Osteocyte (in vitro differentiated cells): ENCODE measurements around the gene CHAT. TPM values are rescaled to one million over a fixed set of nuclear protein-coding genes. Genes with fewer than 3 reads are reported as not detected.

ENCODE experiments used
- DNase-seq: peaks from one replicate; pipeline ENCODE4 v3.0.0; 2021; ENCODE audit warnings: mixed read lengths; ENCODE audit not compliant: unreplicated experiment; ENCODE audit errors: extremely low spot score
- H3K27ac Mint-ChIP-seq: one replicate; pipeline ENCODE4 v1.8.0; 2021; ENCODE audit warnings: mild to moderate bottlenecking, mixed read lengths; ENCODE audit not compliant: unreplicated experiment
- H3K27me3 Mint-ChIP-seq: one replicate; pipeline ENCODE4 v1.8.0; 2021; ENCODE audit warnings: mixed read lengths; ENCODE audit not compliant: unreplicated experiment
- H3K36me3 Mint-ChIP-seq: one replicate; pipeline ENCODE4 v1.8.0; 2021; ENCODE audit warnings: mixed read lengths; ENCODE audit not compliant: unreplicated experiment
- H3K4me1 Mint-ChIP-seq: one replicate; pipeline ENCODE4 v1.8.0; 2021; ENCODE audit warnings: mixed read lengths; ENCODE audit not compliant: unreplicated experiment
- H3K4me3 Mint-ChIP-seq: one replicate; pipeline ENCODE4 v1.8.0; 2021; ENCODE audit warnings: mild to moderate bottlenecking, moderate library complexity, mixed read lengths; ENCODE audit not compliant: unreplicated experiment
- H3K9me3 Mint-ChIP-seq: one replicate; pipeline ENCODE4 v1.8.0; 2021; ENCODE audit warnings: mixed read lengths; ENCODE audit not compliant: unreplicated experiment
- CTCF ChIP-seq: fragments of 200-600 bp; sonication (generic); IDR thresholded peaks from 2 replicates; pipeline ENCODE4 v1.5.0; 2021; ENCODE audit warnings: antibody characterized with exemption, mild to moderate bottlenecking, moderate library complexity
- total RNA-seq: library from RNA; stranded (reverse); gene quantifications from 2 replicates; pipeline ENCODE4 v1.2.1, GENCODE V29; 2021

CHAT gene
- total RNA-seq, 1 donor from 2014 or later: not detected

- Mint-ChIP-seq H3K4me3 (no peak overlapping the region), H3K9me3 (no peaks in the 10 kb centered on the region), H3K36me3 (peaks cover 4% of the 10 kb centered on the region), H3K4me1 (peaks cover 11% of the 10 kb centered on the region), H3K27ac (no peak overlapping the region), H3K27me3 (peaks cover 82% of the 10 kb centered on the region)
- peak; percentile 77 for DNase-seq
- TF ChIP-seq CTCF: no peak
Measured at GRCh38 chr10:49615213-49615612, 1.4 kb downstream of the CHAT start.

GRCh38 chr10:49615721-49616120 lies 1.9 kb downstream of the CHAT start:
- Mint-ChIP-seq H3K4me3 (no peak overlapping the region), H3K9me3 (no peaks in the 10 kb centered on the region), H3K27ac (no peak overlapping the region), H3K27me3 (peaks cover 82% of the 10 kb centered on the region), H3K36me3 (peaks cover 4% of the 10 kb centered on the region), H3K4me1 (peaks cover 11% of the 10 kb centered on the region)
- DNase-seq: no peak
- TF ChIP-seq CTCF: no peak

GRCh38 chr10:49616421-49617101 lies 2.7 kb downstream of the CHAT start:
- Mint-ChIP-seq H3K27ac (no peak overlapping the region), H3K27me3 (peaks cover 73% of the 10 kb centered on the region), H3K4me1 (peaks cover 7% of the 10 kb centered on the region), H3K4me3 (no peak overlapping the region), H3K9me3 (no peaks in the 10 kb centered on the region), H3K36me3 (peaks cover 4% of the 10 kb centered on the region)
- DNase-seq: no peak
- no peak for TF ChIP-seq CTCF

GRCh38 chr10:49617121-49618020 lies 3.5 kb downstream of the CHAT start:
- Mint-ChIP-seq H3K4me3 (no peak overlapping the region), H3K4me1 (peaks cover 4% of the 10 kb centered on the region), H3K27ac (no peak overlapping the region), H3K36me3 (peaks cover 2% of the 10 kb centered on the region), H3K9me3 (no peaks in the 10 kb centered on the region), H3K27me3 (peaks cover 65% of the 10 kb centered on the region)
- no peak for DNase-seq
- TF ChIP-seq CTCF: no peak

- Mint-ChIP-seq H3K9me3 (no peaks in the 10 kb centered on the region), H3K27ac (no peak overlapping the region), H3K4me1 (peaks cover 1% of the 10 kb centered on the region), H3K4me3 (no peak overlapping the region), H3K36me3 (no peaks in the 10 kb centered on the region), H3K27me3 (peaks cover 51% of the 10 kb centered on the region)
- DNase-seq: no peak
- no peak for TF ChIP-seq CTCF
Measured at GRCh38 chr10:49618821-49619220, 5.0 kb downstream of the CHAT start.
